ENCODE results near the gene ACVRL1.

The ACVRL1 gene

DNA sequence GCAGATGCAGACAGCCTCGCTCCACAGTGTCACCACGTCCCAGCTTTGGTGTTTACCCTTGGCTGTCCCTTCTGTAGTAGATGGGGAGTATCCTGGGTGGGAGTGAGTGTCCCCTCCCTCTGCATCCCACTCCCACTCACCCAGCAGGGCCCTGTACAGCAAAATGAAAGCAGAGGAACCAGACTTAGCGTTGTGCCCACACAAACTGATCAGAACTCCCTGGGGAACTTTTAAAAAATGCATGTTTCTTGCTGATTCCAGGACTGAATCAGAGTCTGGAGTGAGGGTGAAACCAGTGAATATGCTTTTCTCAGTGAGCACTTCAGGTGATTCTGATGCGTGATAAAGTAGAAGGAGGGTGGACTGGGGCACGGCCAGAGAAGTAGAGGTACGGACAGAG lies 2.9 kb downstream of the ACVRL1 start:
- Histone ChIP-seq H3K4me3 (ENCODE audit: low read depth, low read length) (no peak overlapping the region), H3K27ac (no peak overlapping the region), H3K36me3 (replicated peaks) (no peaks in the 10 kb centered on the region), H3K27me3 (replicated peaks) (no peaks in the 10 kb centered on the region)
- TF ChIP-seq, protein P1, sequence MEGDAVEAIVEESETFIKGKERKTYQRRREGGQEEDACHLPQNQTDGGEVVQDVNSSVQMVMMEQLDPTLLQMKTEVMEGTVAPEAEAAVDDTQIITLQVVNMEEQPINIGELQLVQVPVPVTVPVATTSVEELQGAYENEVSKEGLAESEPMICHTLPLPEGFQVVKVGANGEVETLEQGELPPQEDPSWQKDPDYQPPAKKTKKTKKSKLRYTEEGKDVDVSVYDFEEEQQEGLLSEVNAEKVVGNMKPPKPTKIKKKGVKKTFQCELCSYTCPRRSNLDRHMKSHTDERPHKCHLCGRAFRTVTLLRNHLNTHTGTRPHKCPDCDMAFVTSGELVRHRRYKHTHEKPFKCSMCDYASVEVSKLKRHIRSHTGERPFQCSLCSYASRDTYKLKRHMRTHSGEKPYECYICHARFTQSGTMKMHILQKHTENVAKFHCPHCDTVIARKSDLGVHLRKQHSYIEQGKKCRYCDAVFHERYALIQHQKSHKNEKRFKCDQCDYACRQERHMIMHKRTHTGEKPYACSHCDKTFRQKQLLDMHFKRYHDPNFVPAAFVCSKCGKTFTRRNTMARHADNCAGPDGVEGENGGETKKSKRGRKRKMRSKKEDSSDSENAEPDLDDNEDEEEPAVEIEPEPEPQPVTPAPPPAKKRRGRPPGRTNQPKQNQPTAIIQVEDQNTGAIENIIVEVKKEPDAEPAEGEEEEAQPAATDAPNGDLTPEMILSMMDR (IDR thresholded peaks at IDR 0.05; ENCODE audit: low read depth, low read length, missing control alignments): no peak
- in situ Hi-C loops (cut with HindIII; ENCODE audit: low pct_ligation_motif_present, low sequenced_read_pairs): no loop called here
- DNase-seq: no peak

DNA sequence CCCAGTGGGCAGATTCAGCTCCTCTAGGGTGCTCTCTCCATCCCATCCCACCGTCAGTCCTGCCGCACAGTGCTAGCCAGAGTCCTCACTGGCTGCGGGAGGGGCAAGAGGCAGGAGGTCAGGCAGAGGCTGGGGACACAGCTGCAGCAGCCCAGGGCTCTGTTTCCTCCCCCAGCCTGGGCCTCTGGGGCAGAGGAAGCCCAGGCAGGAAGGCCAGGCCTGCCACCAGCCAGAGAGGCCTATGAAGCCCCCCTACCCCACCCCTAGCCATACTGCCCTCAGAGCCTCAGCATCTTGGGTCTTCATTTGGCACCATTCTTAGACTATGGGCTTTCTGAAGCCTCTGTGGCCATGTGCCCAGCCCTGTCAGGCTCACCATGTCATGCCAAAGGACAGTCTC lies 3.4 kb downstream of the ACVRL1 start:
- H3K27me3 ChIP-seq (replicated peaks): no peaks in the 10 kb centered on the region
- TF ChIP-seq, protein P1 (IDR thresholded peaks at IDR 0.05; ENCODE audit: low read depth, low read length, missing control alignments): no peak
- no peak overlapping the region for H3K27ac ChIP-seq
- in situ Hi-C loops (cut with HindIII; ENCODE audit: low pct_ligation_motif_present, low sequenced_read_pairs): no loop called here
- no peaks in the 10 kb centered on the region for H3K36me3 ChIP-seq (replicated peaks)
- no peak for DNase-seq
- no peak overlapping the region for H3K4me3 ChIP-seq (ENCODE audit: low read depth, low read length)

DNA sequence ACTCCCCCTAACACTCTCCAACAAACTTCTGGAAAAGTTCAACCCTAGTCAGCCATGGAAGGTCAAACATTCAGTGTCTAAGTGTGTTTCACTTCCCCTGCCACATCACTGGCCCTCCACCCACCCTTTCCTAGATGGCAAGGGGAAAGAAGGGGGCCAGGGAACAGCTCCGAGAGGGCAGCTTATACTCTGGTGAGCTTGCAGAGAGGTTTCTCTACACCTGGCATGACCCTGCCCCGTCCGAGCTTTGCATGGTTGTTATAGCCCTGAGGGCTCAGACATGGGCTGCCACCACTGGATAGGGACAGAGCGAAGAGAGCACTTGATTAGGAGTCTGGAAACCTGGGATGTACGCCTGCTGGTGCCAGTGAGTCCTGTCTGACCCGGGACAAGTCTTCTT lies 4.0 kb downstream of the ACVRL1 start:
- Histone ChIP-seq H3K27ac (no peak overlapping the region), H3K4me3 (ENCODE audit: low read depth, low read length) (no peak overlapping the region), H3K27me3 (replicated peaks) (no peaks in the 10 kb centered on the region), H3K36me3 (replicated peaks) (no peaks in the 10 kb centered on the region)
- TF ChIP-seq, protein P1 (IDR thresholded peaks at IDR 0.05; ENCODE audit: low read depth, low read length, missing control alignments): no peak
- in situ Hi-C loops (cut with HindIII; ENCODE audit: low pct_ligation_motif_present, low sequenced_read_pairs): no loop called here
- DNase-seq: no peak

DNA sequence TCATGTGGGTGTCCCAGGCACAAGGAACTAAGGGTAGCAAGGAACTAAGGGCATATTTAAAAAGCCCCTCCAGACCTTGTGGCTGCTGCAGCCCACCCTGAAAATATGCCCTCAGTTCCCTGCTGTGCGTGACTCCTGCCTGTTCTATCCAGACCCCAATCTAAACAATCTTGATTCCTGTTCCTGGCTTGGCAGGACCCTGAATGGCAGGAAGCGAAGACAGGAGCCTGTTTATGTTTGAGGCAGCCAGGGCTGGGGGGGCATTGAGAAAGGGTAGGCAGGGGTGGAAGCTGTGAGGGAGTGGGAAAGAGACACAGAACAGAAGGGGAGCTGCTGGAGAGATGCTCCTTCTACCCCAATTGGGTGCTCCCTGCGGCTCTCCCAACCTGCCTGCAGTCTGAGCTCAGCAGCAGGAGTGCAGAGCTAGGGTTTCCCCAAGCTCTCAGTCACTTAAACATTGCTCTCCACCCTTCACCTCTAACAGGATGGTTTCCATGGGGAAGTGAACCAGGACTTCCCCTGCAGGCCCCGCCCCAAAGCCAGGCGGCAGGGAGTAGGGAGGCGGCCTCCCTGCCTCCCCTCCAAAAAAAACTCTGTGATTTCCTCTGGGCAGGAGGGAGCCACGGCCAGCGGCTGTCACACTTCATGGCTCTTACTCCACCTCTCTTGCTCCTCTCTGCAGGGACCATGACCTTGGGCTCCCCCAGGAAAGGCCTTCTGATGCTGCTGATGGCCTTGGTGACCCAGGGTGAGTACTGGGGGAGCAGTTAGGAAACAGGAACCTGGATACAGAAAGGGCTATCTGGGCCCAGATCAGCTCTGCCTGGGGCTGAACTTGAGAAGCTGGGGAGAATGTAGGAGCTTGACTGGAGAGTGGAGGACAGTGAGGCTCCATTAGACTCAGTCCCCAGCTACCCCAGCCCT lies 4.7 kb downstream of the ACVRL1 start:
- in situ Hi-C loops (cut with HindIII; ENCODE audit: low pct_ligation_motif_present, low sequenced_read_pairs): no loop called here
- Histone ChIP-seq H3K36me3 (replicated peaks) (no peaks in the 10 kb centered on the region), H3K27ac (no peak overlapping the region), H3K27me3 (replicated peaks) (no peaks in the 10 kb centered on the region), H3K4me3 (ENCODE audit: low read depth, low read length) (no peak overlapping the region)
- TF ChIP-seq, protein P1 (IDR thresholded peaks at IDR 0.05; ENCODE audit: low read depth, low read length, missing control alignments): no peak
- DNase-seq: no peak

DNA sequence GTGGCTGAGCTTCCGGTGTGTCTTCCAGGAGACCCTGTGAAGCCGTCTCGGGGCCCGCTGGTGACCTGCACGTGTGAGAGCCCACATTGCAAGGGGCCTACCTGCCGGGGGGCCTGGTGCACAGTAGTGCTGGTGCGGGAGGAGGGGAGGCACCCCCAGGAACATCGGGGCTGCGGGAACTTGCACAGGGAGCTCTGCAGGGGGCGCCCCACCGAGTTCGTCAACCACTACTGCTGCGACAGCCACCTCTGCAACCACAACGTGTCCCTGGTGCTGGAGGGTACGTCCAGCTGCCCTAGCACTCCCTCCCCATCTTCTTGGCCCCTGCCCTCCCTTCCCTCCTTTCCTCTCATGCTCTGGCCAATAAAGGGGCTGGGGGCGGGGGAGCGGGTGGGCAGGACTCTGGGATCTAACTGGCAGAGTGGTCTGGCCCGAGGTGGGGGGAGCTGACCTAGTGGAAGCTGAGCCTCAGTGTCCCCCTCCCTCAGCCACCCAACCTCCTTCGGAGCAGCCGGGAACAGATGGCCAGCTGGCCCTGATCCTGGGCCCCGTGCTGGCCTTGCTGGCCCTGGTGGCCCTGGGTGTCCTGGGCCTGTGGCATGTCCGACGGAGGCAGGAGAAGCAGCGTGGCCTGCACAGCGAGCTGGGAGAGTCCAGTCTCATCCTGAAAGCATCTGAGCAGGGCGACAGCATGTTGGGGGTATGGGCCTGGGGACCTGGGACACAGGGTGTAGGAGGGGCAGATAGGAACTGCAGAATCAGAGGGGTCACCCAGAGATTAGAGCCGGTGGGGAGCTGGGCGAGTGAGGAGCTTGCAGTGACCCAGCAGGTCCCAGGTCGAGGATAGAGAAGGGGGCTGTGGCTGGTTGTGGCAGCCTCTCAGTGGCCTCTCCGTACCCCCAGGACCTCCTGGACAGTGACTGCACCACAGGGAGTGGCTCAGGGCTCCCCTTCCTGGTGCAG lies 6.0 kb downstream of the ACVRL1 start:
- Histone ChIP-seq H3K36me3 (replicated peaks) (no peaks in the 10 kb centered on the region), H3K4me3 (ENCODE audit: low read depth, low read length) (no peak overlapping the region)

More for the DNA sequence above, 6.0 kb downstream of the ACVRL1 start:
- in situ Hi-C loops (cut with HindIII; ENCODE audit: low pct_ligation_motif_present, low sequenced_read_pairs): no loop called here
- TF ChIP-seq, protein P1 (IDR thresholded peaks at IDR 0.05; ENCODE audit: low read depth, low read length, missing control alignments): peak; percentile 31
- H3K27me3 ChIP-seq (replicated peaks): no peaks in the 10 kb centered on the region
- no peak for DNase-seq
- no peak overlapping the region for H3K27ac ChIP-seq
